H1 (cell line): ENCODE measurements around the gene NYAP2. TPM values are rescaled to one million over a fixed set of nuclear protein-coding genes. Genes with fewer than 3 reads are reported as not detected.

Experiments
- CEBPB ChIP-seq: IDR thresholded peaks from 2 replicates; pipeline ENCODE4 v1.6.1; 2012; ENCODE audit warnings: low read depth, low read length
- CHD2 ChIP-seq: IDR thresholded peaks from 2 replicates; pipeline ENCODE4 v1.6.1; 2012; ENCODE audit warnings: low read length, improper control_type of control experiment
- CREB1 ChIP-seq: IDR thresholded peaks from 2 replicates; pipeline ENCODE4 v1.6.1; 2012; ENCODE audit warnings: inconsistent platforms
- POU5F1 ChIP-seq: IDR thresholded peaks from 2 replicates; pipeline ENCODE4 v1.6.1; 2011; ENCODE audit warnings: low read depth, mild to moderate bottlenecking, low read length, moderate library complexity
- polyA plus RNA-seq, 7 experiments: library from polyadenylated mRNA; depleted of rRNA in 3 of 7; stranded (reverse) in 5 of 7; unstranded in 2 of 7; fragments of >200 nt in 5 of 7; fragments of 200-250 nt in 2 of 7; gene quantifications; 1 replicate in 5 of 7; 2 replicates in 1 of 7; 4 replicates in 1 of 7; pipeline versions ENCODE4 v1.2.1 to v1.2.3, GENCODE V29; 2011 to 2013; ENCODE audit warnings: missing spikeins in 2 of 7, mixed read lengths in 2 of 7
- total RNA-seq: library from RNA; stranded (reverse); fragmentation: NEBNext Ultra II Directional; extraction: Animal tissue kit (Norgen Biotek cat#: 25700); gene quantifications from 2 replicates; pipeline ENCODE4 v1.2.1, GENCODE V29; 2021
- TF ChIP-seq, protein P1 (sequence below): fragments of 300-600 bp; sonication (generic); IDR thresholded peaks from 2 replicates; pipeline ENCODE4 v1.7.1; 2012; ENCODE audit warnings: low read length, moderate library complexity, mild to moderate bottlenecking, inconsistent platforms; ENCODE audit not compliant: insufficient replicate concordance

NYAP2 gene
- total and polyA plus RNA-seq, 2 of the 8 experiments (the other 6 are each of a cell fraction or from before 2014, with no cell fraction given) = not detected

- TF ChIP-seq, protein P1, sequence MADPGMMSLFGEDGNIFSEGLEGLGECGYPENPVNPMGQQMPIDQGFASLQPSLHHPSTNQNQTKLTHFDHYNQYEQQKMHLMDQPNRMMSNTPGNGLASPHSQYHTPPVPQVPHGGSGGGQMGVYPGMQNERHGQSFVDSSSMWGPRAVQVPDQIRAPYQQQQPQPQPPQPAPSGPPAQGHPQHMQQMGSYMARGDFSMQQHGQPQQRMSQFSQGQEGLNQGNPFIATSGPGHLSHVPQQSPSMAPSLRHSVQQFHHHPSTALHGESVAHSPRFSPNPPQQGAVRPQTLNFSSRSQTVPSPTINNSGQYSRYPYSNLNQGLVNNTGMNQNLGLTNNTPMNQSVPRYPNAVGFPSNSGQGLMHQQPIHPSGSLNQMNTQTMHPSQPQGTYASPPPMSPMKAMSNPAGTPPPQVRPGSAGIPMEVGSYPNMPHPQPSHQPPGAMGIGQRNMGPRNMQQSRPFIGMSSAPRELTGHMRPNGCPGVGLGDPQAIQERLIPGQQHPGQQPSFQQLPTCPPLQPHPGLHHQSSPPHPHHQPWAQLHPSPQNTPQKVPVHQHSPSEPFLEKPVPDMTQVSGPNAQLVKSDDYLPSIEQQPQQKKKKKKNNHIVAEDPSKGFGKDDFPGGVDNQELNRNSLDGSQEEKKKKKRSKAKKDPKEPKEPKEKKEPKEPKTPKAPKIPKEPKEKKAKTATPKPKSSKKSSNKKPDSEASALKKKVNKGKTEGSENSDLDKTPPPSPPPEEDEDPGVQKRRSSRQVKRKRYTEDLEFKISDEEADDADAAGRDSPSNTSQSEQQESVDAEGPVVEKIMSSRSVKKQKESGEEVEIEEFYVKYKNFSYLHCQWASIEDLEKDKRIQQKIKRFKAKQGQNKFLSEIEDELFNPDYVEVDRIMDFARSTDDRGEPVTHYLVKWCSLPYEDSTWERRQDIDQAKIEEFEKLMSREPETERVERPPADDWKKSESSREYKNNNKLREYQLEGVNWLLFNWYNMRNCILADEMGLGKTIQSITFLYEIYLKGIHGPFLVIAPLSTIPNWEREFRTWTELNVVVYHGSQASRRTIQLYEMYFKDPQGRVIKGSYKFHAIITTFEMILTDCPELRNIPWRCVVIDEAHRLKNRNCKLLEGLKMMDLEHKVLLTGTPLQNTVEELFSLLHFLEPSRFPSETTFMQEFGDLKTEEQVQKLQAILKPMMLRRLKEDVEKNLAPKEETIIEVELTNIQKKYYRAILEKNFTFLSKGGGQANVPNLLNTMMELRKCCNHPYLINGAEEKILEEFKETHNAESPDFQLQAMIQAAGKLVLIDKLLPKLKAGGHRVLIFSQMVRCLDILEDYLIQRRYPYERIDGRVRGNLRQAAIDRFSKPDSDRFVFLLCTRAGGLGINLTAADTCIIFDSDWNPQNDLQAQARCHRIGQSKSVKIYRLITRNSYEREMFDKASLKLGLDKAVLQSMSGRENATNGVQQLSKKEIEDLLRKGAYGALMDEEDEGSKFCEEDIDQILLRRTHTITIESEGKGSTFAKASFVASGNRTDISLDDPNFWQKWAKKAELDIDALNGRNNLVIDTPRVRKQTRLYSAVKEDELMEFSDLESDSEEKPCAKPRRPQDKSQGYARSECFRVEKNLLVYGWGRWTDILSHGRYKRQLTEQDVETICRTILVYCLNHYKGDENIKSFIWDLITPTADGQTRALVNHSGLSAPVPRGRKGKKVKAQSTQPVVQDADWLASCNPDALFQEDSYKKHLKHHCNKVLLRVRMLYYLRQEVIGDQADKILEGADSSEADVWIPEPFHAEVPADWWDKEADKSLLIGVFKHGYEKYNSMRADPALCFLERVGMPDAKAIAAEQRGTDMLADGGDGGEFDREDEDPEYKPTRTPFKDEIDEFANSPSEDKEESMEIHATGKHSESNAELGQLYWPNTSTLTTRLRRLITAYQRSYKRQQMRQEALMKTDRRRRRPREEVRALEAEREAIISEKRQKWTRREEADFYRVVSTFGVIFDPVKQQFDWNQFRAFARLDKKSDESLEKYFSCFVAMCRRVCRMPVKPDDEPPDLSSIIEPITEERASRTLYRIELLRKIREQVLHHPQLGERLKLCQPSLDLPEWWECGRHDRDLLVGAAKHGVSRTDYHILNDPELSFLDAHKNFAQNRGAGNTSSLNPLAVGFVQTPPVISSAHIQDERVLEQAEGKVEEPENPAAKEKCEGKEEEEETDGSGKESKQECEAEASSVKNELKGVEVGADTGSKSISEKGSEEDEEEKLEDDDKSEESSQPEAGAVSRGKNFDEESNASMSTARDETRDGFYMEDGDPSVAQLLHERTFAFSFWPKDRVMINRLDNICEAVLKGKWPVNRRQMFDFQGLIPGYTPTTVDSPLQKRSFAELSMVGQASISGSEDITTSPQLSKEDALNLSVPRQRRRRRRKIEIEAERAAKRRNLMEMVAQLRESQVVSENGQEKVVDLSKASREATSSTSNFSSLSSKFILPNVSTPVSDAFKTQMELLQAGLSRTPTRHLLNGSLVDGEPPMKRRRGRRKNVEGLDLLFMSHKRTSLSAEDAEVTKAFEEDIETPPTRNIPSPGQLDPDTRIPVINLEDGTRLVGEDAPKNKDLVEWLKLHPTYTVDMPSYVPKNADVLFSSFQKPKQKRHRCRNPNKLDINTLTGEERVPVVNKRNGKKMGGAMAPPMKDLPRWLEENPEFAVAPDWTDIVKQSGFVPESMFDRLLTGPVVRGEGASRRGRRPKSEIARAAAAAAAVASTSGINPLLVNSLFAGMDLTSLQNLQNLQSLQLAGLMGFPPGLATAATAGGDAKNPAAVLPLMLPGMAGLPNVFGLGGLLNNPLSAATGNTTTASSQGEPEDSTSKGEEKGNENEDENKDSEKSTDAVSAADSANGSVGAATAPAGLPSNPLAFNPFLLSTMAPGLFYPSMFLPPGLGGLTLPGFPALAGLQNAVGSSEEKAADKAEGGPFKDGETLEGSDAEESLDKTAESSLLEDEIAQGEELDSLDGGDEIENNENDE = no peak
- TF ChIP-seq CREB1 = no peak
- TF ChIP-seq POU5F1 = no peak
- no peak for TF ChIP-seq CHD2
- no peak for TF ChIP-seq CEBPB
These were observed 231.5 kb downstream of the NYAP2 start (continued) for GRCh38 chr2:225630824-225631533.
